Thyroid gland (tissue), 4 donors: Measurements from ENCODE around the gene KIDINS220.

Source experiments
- POLR2A ChIP-seq, 2 donors: fragments of 450-650 bp; IDR thresholded peaks; one replicate each; pipeline ENCODE4 v1.6.1; 2017; ENCODE audit warnings: antibody characterized with exemption in 2 of 2, mild to moderate bottlenecking in 2 of 2, moderate library complexity in 1 of 2
- TF ChIP-seq, protein P1 (sequence below), 6 experiments: fragments of 200-600 bp in 3 of 6; fragments of 450-650 bp in 3 of 6; sonication (generic) in 3 of 6; IDR thresholded peaks; one replicate each; pipeline ENCODE4 v1.5.1; 2016 to 2019; ENCODE audit warnings: antibody characterized with exemption in 6 of 6, mild to moderate bottlenecking in 2 of 6, inconsistent platforms in 1 of 6, moderate library complexity in 1 of 6

DNA sequence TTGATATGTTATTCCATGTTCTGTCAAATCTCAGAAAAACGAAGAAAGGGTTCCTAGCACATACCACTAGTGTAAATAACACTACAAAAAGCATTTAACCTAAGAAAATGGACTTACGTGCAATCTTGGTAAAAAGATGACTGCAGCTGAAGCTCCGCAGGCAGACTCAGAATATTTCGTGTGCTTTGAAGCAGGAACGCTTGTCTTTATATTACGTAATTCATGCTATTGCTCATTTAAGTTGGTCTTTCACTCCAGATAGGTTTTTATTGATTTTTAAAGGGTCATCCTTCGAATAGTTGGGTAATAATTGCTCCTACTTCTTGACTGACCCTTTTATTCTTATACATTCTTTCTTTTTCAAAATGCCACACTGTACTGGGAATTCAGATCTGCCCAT, 111.6 kb downstream of the KIDINS220 start:
- no peak for TF ChIP-seq POLR2A (IDR thresholded peaks at IDR 0.05)
- TF ChIP-seq, protein P1, sequence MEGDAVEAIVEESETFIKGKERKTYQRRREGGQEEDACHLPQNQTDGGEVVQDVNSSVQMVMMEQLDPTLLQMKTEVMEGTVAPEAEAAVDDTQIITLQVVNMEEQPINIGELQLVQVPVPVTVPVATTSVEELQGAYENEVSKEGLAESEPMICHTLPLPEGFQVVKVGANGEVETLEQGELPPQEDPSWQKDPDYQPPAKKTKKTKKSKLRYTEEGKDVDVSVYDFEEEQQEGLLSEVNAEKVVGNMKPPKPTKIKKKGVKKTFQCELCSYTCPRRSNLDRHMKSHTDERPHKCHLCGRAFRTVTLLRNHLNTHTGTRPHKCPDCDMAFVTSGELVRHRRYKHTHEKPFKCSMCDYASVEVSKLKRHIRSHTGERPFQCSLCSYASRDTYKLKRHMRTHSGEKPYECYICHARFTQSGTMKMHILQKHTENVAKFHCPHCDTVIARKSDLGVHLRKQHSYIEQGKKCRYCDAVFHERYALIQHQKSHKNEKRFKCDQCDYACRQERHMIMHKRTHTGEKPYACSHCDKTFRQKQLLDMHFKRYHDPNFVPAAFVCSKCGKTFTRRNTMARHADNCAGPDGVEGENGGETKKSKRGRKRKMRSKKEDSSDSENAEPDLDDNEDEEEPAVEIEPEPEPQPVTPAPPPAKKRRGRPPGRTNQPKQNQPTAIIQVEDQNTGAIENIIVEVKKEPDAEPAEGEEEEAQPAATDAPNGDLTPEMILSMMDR (IDR thresholded peaks at IDR 0.05) = no peak
